Measurements from ENCODE around the gene LAMB1.

DNA sequence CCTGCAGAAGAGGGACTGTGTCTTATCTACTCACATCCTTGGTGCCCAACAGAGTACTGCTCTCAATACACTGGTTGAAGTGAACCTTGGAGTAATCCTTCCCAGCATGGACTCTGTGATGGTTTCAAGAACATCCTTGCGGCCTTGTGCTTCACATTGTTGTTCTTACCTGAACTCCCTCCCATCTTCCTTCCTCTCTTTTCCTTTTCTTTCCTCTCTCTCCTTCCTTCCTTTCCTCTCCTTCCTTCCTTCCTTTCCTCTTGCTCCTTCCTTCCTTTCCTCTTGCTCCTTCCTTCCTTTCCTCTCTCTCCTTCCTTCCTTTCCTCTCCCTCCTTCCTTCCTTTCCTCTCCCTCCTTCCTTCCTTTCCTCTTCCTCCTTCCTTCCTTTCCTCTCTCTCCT, 26.3 kb downstream of the LAMB1 start:
- TF ChIP-seq CTCF (IDR thresholded peaks at IDR 0.05) (no peak), POLR2A (IDR thresholded peaks at IDR 0.05) (no peak)

Data from lower leg skin (tissue), 3 donors.